Measurements from ENCODE around the gene CHMP1B. TPM values are rescaled to one million over a fixed set of nuclear protein-coding genes. Genes with fewer than 3 reads are reported as not detected.

The CHMP1B gene
- total and polyA plus RNA-seq, 9 of the 15 experiments (the other 6 are each of a cell fraction or from before 2014, with no cell fraction given), result 12.3 to 29.9 (median 19.0) TPM

DNA sequence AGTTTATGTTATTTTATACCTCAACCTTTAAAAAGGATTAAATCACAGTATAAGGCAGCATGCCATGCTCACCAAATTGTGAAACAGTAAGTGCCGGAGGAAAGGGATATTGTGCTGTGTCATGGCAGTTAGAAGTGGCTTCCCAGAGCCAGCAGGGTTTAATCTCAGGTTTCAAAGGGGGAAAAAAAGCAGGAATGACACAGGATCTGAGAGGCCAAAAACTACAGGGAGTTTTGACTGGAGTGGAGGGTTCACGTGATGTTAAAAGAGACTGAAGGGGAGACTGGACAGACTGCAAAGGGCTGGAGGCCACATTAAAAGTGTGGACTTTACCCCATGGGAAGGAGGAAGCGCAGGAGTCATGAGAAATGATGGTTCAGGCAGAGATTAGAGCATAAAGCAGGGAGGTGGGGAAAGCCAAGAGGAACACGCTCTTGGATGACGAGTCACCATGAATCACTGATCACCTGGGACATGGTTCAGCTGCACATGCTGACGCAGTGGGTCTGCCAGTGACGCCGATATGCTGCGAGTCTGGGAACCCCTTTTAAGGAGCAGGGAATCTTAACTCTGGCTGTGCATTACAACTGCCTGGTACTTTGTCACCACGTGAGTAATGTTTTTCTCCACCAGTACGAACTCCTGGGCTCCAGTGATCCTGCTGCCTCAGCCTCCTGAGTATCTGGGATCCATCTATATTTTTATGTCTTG is 6.1 kb downstream of the CHMP1B start (continued):
- TF ChIP-seq, protein P1, sequence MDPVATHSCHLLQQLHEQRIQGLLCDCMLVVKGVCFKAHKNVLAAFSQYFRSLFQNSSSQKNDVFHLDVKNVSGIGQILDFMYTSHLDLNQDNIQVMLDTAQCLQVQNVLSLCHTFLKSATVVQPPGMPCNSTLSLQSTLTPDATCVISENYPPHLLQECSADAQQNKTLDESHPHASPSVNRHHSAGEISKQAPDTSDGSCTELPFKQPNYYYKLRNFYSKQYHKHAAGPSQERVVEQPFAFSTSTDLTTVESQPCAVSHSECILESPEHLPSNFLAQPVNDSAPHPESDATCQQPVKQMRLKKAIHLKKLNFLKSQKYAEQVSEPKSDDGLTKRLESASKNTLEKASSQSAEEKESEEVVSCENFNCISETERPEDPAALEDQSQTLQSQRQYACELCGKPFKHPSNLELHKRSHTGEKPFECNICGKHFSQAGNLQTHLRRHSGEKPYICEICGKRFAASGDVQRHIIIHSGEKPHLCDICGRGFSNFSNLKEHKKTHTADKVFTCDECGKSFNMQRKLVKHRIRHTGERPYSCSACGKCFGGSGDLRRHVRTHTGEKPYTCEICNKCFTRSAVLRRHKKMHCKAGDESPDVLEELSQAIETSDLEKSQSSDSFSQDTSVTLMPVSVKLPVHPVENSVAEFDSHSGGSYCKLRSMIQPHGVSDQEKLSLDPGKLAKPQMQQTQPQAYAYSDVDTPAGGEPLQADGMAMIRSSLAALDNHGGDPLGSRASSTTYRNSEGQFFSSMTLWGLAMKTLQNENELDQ (CRISPR knock-in tag; IDR thresholded peaks at IDR 0.05; ENCODE audit: borderline replicate concordance), result no peak
- TF ChIP-seq, protein P2, sequence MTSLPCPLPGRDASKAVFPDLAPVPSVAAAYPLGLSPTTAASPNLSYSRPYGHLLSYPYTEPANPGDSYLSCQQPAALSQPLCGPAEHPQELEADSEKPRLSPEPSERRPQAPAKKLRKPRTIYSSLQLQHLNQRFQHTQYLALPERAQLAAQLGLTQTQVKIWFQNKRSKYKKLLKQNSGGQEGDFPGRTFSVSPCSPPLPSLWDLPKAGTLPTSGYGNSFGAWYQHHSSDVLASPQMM (CRISPR knock-in tag; IDR thresholded peaks at IDR 0.05), result no peak
- TF ChIP-seq ZNF384 (IDR thresholded peaks at IDR 0.05; ENCODE audit: low read depth, low read length) (no peak), CBFA2T2 (conservative IDR thresholded peaks at IDR 0.05) (no peak; the same call in 1 of the 2 replicates), LCOR (CRISPR knock-in tag; IDR thresholded peaks at IDR 0.05) (no peak), ZFPM2 (CRISPR knock-in tag; IDR thresholded peaks at IDR 0.05) (no peak), ZNF445 (CRISPR knock-in tag; IDR thresholded peaks at IDR 0.05; ENCODE audit: low read depth) (no peak), SIN3A (IDR thresholded peaks at IDR 0.05; ENCODE audit: borderline replicate concordance in 2 of 2, control insufficient read depth in 1 of 2, low read depth in 2 of 2, low read length in 2 of 2) (no peak), GABPA (tag; conservative IDR thresholded peaks at IDR 0.05; ENCODE audit: low read depth) (no peak), ZC3H4 (CRISPR knock-in tag; IDR thresholded peaks at IDR 0.05; ENCODE audit: borderline replicate concordance) (no peak), ZNF217 (CRISPR knock-in tag; IDR thresholded peaks at IDR 0.05) (no peak), SNRNP70 (optimal IDR thresholded peaks at IDR 0.05; ENCODE audit: low read depth, low read length) (no peak), NR2C2 (CRISPR knock-in tag; IDR thresholded peaks at IDR 0.05) (no peak), NR2C2 (tag; IDR thresholded peaks at IDR 0.05) (no peak; the same call in 1 of the 2 replicates)
- TF ChIP-seq, protein P3, sequence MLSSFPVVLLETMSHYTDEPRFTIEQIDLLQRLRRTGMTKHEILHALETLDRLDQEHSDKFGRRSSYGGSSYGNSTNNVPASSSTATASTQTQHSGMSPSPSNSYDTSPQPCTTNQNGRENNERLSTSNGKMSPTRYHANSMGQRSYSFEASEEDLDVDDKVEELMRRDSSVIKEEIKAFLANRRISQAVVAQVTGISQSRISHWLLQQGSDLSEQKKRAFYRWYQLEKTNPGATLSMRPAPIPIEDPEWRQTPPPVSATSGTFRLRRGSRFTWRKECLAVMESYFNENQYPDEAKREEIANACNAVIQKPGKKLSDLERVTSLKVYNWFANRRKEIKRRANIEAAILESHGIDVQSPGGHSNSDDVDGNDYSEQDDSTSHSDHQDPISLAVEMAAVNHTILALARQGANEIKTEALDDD (IDR thresholded peaks at IDR 0.05), result no peak
- TF ChIP-seq, protein P4, sequence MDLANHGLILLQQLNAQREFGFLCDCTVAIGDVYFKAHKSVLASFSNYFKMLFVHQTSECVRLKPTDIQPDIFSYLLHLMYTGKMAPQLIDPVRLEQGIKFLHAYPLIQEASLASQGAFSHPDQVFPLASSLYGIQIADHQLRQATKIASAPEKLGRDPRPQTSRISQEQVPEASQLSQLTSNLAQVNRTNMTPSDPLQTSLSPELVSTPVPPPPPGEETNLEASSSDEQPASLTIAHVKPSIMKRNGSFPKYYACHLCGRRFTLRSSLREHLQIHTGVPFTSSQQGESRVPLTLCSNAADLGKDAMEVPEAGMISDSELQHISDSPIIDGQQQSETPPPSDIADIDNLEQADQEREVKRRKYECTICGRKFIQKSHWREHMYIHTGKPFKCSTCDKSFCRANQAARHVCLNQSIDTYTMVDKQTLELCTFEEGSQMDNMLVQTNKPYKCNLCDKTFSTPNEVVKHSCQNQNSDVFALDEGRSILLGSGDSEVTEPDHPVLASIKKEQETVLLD (IDR thresholded peaks at IDR 0.05), result peak; percentile 59; the same call in 1 of the 2 replicates
